HepG2 (cell line): ENCODE results near the gene ABCG5. TPM values are rescaled to one million over a fixed set of nuclear protein-coding genes. Genes with fewer than 3 reads are reported as not detected.

Source experiments
- ATAC-seq: fragments of 200-7000 bp; cut with Tn5 transposase; 3 replicates; pipeline ENCODE4 v1.9.1; 2020; ENCODE audit warnings: mild to moderate bottlenecking, moderate library complexity
- BruUV-seq: library from RNA; stranded (reverse); fragments of 400-500 nt; replicated peaks from 2 replicates; lab custom pipeline; 2021; lab: Mats Ljungman, UMichigan
- CTCF ChIA-PET: fragments of 300-600 bp; formaldehyde crosslinking; extraction: SDS; loops from one replicate; lab custom pipeline; 2021; ENCODE audit warnings: low total read pairs, inconsistent platforms, low intra/inter-chr PET ratio; lab: Yijun Ruan, JAX
- POLR2A ChIA-PET: fragments of 350-600 bp; sonication (Branson Sonifier 250); formaldehyde crosslinking; loops from one replicate; lab custom pipeline; 2020; ENCODE audit warnings: antibody characterized with exemption, inconsistent platforms; lab: Yijun Ruan, JAX
- DNase-seq: peaks from one replicate; pipeline ENCODE4 v3.0.0-alpha.2; 2015; ENCODE audit warnings: low spot score
- FAIRE-seq: peaks from 3 replicates; lab custom pipeline; 2011; peaks lifted over from hg19 to GRCh38; lab: Jason Lieb, UNC
- H2AFZ ChIP-seq: one replicate; pipeline ENCODE4 v1.6.1; 2011; ENCODE audit warnings: low read length, inconsistent platforms
- H3K27ac ChIP-seq: fragments of 300-600 bp; 3 replicates; pipeline ENCODE4 v1.8.0; 2011; ENCODE audit warnings: mixed run types, mild to moderate bottlenecking, mixed read lengths, low read length, inconsistent platforms; ENCODE audit not compliant: insufficient read depth; ENCODE audit errors: extremely low read length
- H3K27me3 ChIP-seq, 2 experiments: fragments of 200-600 bp in 1 of 2; 2 replicates in 1 of 2; 3 replicates in 1 of 2; pipeline versions ENCODE4 v1.6.0 to v1.8.0; 2011; ENCODE audit warnings: low read length in 2 of 2, mild to moderate bottlenecking in 2 of 2, moderate library complexity in 2 of 2, inconsistent platforms in 1 of 2; ENCODE audit not compliant: insufficient read depth in 2 of 2, control insufficient read depth in 1 of 2
- H3K36me3 ChIP-seq, 2 experiments: fragments of 200-600 bp in 1 of 2; replicated peaks in 1 of 2; 2 replicates in 1 of 2; 3 replicates in 1 of 2; pipeline versions ENCODE4 v1.5.1 to v1.8.0; 2011; ENCODE audit warnings: low read length in 2 of 2, inconsistent platforms in 1 of 2; ENCODE audit not compliant: insufficient read depth in 2 of 2, control insufficient read depth in 1 of 2
- H3K4me1 ChIP-seq: 2 replicates; pipeline ENCODE4 v1.5.1; 2012; ENCODE audit warnings: low read length, inconsistent platforms; ENCODE audit not compliant: insufficient read depth
- H3K4me2 ChIP-seq: 2 replicates; pipeline ENCODE4 v1.6.0; 2011; ENCODE audit warnings: low read depth, low read length, inconsistent platforms
- H3K4me3 ChIP-seq, 3 experiments: fragments of 200-600 bp in 1 of 3; sonication (generic), shearing (Covaris generic) in 1 of 3; replicated peaks in 1 of 3; 2 replicates each; pipeline ENCODE4 v1.5.1; 2011 to 2016; ENCODE audit warnings: low read length in 3 of 3, inconsistent platforms in 2 of 3, low read depth in 2 of 3, mild to moderate bottlenecking in 2 of 3, control low read depth in 1 of 3, mixed read lengths in 1 of 3; ENCODE audit not compliant: insufficient read depth in 1 of 3
- H3K79me2 ChIP-seq: one replicate; pipeline ENCODE4 v1.6.1; 2011; ENCODE audit warnings: low read length, inconsistent platforms; ENCODE audit not compliant: insufficient read depth
- H3K9ac ChIP-seq: 2 replicates; pipeline ENCODE4 v1.6.0; 2011; ENCODE audit warnings: mild to moderate bottlenecking, low read depth, low read length, inconsistent platforms; ENCODE audit not compliant: insufficient read depth
- H3K9me3 ChIP-seq: 2 replicates; pipeline ENCODE4 v1.5.1; 2012; ENCODE audit warnings: mild to moderate bottlenecking, low read length
- H4K20me1 ChIP-seq: 2 replicates; pipeline ENCODE4 v1.6.0; 2011; ENCODE audit warnings: inconsistent platforms, mild to moderate bottlenecking, low read length, moderate library complexity; ENCODE audit not compliant: insufficient read depth
- CEBPG ChIP-seq: IDR thresholded peaks from 2 replicates; pipeline ENCODE4 v1.6.1; 2016
- FOSL2 ChIP-seq: sonication (generic); formaldehyde crosslinking; IDR thresholded peaks from 2 replicates; pipeline ENCODE4 v1.4.0; 2020; ENCODE audit warnings: missing genetic modification reagents
- GTF2F1 ChIP-seq: fragments of 150-350 bp; IDR thresholded peaks from 2 replicates; pipeline ENCODE4 v1.6.1; 2014; ENCODE audit warnings: low read length
- NR2F1 ChIP-seq, 2 experiments: fragments of 450-650 bp in 1 of 2; formaldehyde crosslinking in 1 of 2; IDR thresholded peaks; 2 replicates each; pipeline versions ENCODE4 v1.5.0 to v1.6.1; 2016 to 2020; ENCODE audit warnings: mild to moderate bottlenecking in 1 of 2, missing compliant biosample characterization in 1 of 2, missing genetic modification reagents in 1 of 2, moderate library complexity in 1 of 2
- ZNF180 ChIP-seq: sonication (generic); formaldehyde crosslinking; IDR thresholded peaks from 2 replicates; pipeline ENCODE4 v1.4.0; 2020; ENCODE audit warnings: low read depth, missing genetic modification reagents, borderline replicate concordance
- ZNF224 ChIP-seq: sonication (generic); formaldehyde crosslinking; IDR thresholded peaks from 2 replicates; pipeline ENCODE4 v1.5.0; 2020; ENCODE audit warnings: mild to moderate bottlenecking, missing genetic modification reagents
- ZNF766 ChIP-seq: sonication (generic); formaldehyde crosslinking; IDR thresholded peaks from 2 replicates; pipeline ENCODE4 v1.5.0; 2020; ENCODE audit warnings: missing genetic modification reagents, borderline replicate concordance
- WGBS: methylation state at CpG from one replicate; pipeline ENCODE4 v1.1.6; 2017; ENCODE audit warnings: low lambda C conversion rate; 5-methylcytosine and 5-hydroxymethylcytosine counted together
- in situ Hi-C: cut with HindIII; loops from 2 replicates; pipeline ENCODE4 v1.10.0; 2017; ENCODE audit warnings: low pct_unique_long_range_greater_than_20kb; ENCODE audit not compliant: extremely low pct_ligation_motif_present
- intact Hi-C: fragments of 100-400 bp; cut with micrococcal nuclease; formaldehyde crosslinking; loops from one replicate; pipeline ENCODE4 v1.10.0; 2022; ENCODE audit not compliant: unreplicated experiment
- polyA plus RNA-seq, 8 experiments: library from polyadenylated mRNA; depleted of rRNA in 3 of 8; stranded (reverse) in 7 of 8; unstranded in 1 of 8; fragments of >200 nt; fragmentation: Illumina TruSeq in 4 of 8; extraction: Trizol in 4 of 8; gene quantifications; 2 replicates each; pipeline versions ENCODE4 v1.2.1 to v1.2.3, GENCODE V29; 2011 to 2016; ENCODE audit warnings: low read depth in 4 of 8, missing spikeins in 1 of 8, mixed read lengths in 1 of 8; ENCODE audit not compliant: insufficient read depth in 1 of 8
- total RNA-seq, 5 experiments: library from RNA; depleted of rRNA; stranded (reverse); fragments of >200 nt; fragmentation: Illumina TruSeq; extraction: Trizol; gene quantifications; 2 replicates each; pipeline ENCODE4 v1.2.3, GENCODE V29; 2016; ENCODE audit warnings: low read depth in 1 of 5
- TF ChIP-seq, protein P1 (sequence below): IDR thresholded peaks from 2 replicates; pipeline ENCODE4 v1.6.1; 2016; ENCODE audit warnings: low read depth, missing genetic modification reagents, missing compliant biosample characterization
- TF ChIP-seq, protein P2 (sequence below): sonication (generic); formaldehyde crosslinking; IDR thresholded peaks from 2 replicates; pipeline ENCODE4 v1.5.0; 2020; ENCODE audit warnings: missing genetic modification reagents
- TF ChIP-seq, protein P3 (sequence below): sonication (generic); formaldehyde crosslinking; IDR thresholded peaks from 2 replicates; pipeline ENCODE4 v1.8.1; 2023; ENCODE audit warnings: mild to moderate bottlenecking, inconsistent platforms, moderate library complexity, missing genetic modification reagents, borderline replicate concordance
- TF ChIP-seq, protein P4 (sequence below): sonication (generic); formaldehyde crosslinking; IDR thresholded peaks from 2 replicates; pipeline ENCODE4 v1.8.0; 2023; ENCODE audit warnings: mild to moderate bottlenecking, missing genetic modification reagents
- TF ChIP-seq, protein P5 (sequence below): sonication (generic); formaldehyde crosslinking; IDR thresholded peaks from 2 replicates; pipeline ENCODE4 v1.4.0; 2020; ENCODE audit warnings: mild to moderate bottlenecking, low read depth, missing genetic modification reagents

ABCG5 gene
- total and polyA plus RNA-seq, 2 of the 13 experiments (the other 11 are each of a cell fraction or from before 2014, with no cell fraction given): 15.1 to 39.0 TPM

DNA sequence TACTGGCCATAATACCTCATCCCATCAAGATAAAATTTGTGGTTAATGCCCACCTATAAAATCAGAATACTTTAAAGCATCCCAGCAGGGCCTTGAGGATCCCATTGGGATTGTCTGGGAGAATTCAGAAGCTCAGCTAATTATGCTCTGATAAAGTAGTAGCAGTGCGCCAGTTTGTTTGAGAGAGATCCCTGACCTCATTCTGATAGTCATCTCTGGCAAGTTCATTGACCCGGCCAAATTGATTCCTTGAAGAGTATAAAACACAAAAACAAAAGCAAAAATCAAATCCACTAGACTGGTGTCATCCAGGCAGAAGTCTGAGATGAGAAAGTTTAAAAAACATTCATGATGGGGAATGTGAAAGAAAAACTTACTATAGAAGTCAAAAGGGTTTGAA lies 14.1 kb downstream of the ABCG5 start (continued):
- TF ChIP-seq NR2F1 (CRISPR knock-in tag; IDR thresholded peaks at IDR 0.05) (no peak), ZNF180 (CRISPR knock-in tag) (no peak)
- TF ChIP-seq, all 625 proteins: peak for 0

DNA sequence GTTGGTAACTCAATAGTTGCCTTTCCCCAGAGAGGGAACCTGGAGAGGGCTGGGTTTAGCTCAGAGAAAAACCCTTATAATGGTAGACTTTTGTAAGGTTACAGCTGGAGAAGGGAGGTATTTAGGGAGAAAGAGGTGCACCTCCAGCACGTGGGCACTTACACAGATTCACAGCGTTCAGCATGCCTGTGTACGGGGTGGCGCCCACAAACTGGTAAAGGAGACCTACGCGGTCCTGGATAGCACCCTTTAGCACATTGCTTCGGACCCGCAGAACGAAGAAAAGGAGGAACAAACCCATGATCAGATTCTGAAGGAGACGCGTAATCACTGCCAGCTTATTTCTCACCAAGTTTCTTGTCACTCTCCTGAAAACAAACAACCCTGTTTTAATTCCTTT lies 14.9 kb downstream of the ABCG5 start:
- ATAC-seq (no peak), FAIRE-seq (no peak), DNase-seq (no peak)
- 96% methylated on average over 11 of the region's 11 CpGs for WGBS
- CTCF ChIA-PET: no interaction called here
- Histone ChIP-seq H3K27ac (no peak overlapping the region), H4K20me1 (no peaks in the 10 kb centered on the region), H2AFZ (no peak overlapping the region), H3K27me3 (no peaks in the 10 kb centered on the region), H3K79me2 (no peaks in the 10 kb centered on the region), H3K4me3 (no peak overlapping the region), H3K36me3 (peaks cover 26 to 72% of the 10 kb centered on the region in 2 experiments), H3K4me2 (no peak overlapping the region), H3K9ac (no peak overlapping the region), H3K4me1 (peaks cover 11% of the 10 kb centered on the region; the same call in 1 of the 2 replicates), H3K9me3 (no peaks in the 10 kb centered on the region)
- no TSS peak for BruUV-seq
- in situ Hi-C loops: no loop called here
- POLR2A ChIA-PET: no interaction called here
- intact Hi-C loops: no loop called here
- TF ChIP-seq, protein P1, sequence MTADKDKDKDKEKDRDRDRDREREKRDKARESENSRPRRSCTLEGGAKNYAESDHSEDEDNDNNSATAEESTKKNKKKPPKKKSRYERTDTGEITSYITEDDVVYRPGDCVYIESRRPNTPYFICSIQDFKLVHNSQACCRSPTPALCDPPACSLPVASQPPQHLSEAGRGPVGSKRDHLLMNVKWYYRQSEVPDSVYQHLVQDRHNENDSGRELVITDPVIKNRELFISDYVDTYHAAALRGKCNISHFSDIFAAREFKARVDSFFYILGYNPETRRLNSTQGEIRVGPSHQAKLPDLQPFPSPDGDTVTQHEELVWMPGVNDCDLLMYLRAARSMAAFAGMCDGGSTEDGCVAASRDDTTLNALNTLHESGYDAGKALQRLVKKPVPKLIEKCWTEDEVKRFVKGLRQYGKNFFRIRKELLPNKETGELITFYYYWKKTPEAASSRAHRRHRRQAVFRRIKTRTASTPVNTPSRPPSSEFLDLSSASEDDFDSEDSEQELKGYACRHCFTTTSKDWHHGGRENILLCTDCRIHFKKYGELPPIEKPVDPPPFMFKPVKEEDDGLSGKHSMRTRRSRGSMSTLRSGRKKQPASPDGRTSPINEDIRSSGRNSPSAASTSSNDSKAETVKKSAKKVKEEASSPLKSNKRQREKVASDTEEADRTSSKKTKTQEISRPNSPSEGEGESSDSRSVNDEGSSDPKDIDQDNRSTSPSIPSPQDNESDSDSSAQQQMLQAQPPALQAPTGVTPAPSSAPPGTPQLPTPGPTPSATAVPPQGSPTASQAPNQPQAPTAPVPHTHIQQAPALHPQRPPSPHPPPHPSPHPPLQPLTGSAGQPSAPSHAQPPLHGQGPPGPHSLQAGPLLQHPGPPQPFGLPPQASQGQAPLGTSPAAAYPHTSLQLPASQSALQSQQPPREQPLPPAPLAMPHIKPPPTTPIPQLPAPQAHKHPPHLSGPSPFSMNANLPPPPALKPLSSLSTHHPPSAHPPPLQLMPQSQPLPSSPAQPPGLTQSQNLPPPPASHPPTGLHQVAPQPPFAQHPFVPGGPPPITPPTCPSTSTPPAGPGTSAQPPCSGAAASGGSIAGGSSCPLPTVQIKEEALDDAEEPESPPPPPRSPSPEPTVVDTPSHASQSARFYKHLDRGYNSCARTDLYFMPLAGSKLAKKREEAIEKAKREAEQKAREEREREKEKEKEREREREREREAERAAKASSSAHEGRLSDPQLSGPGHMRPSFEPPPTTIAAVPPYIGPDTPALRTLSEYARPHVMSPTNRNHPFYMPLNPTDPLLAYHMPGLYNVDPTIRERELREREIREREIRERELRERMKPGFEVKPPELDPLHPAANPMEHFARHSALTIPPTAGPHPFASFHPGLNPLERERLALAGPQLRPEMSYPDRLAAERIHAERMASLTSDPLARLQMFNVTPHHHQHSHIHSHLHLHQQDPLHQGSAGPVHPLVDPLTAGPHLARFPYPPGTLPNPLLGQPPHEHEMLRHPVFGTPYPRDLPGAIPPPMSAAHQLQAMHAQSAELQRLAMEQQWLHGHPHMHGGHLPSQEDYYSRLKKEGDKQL (CRISPR knock-in tag): no peak
- TF ChIP-seq ZNF224 (CRISPR knock-in tag) (no peak), FOSL2 (no peak), CEBPG (CRISPR knock-in tag) (no peak), GTF2F1 (no peak), ZNF766 (CRISPR knock-in tag) (no peak)
- TF ChIP-seq, protein P2, sequence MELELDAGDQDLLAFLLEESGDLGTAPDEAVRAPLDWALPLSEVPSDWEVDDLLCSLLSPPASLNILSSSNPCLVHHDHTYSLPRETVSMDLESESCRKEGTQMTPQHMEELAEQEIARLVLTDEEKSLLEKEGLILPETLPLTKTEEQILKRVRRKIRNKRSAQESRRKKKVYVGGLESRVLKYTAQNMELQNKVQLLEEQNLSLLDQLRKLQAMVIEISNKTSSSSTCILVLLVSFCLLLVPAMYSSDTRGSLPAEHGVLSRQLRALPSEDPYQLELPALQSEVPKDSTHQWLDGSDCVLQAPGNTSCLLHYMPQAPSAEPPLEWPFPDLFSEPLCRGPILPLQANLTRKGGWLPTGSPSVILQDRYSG (CRISPR knock-in tag): no peak
- TF ChIP-seq, protein P3, sequence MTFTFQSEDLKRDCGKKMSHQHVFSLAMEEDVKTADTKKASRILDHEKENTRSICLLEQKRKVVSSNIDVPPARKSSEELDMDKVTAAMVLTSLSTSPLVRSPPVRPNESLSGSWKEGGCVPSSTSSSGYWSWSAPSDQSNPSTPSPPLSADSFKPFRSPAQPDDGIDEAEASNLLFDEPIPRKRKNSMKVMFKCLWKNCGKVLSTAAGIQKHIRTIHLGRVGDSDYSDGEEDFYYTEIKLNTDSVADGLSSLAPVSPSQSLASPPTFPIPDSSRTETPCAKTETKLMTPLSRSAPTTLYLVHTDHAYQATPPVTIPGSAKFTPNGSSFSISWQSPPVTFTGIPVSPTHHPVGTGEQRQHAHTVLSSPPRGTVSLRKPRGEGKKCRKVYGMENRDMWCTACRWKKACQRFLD (CRISPR knock-in tag): no peak
- TF ChIP-seq, protein P4, sequence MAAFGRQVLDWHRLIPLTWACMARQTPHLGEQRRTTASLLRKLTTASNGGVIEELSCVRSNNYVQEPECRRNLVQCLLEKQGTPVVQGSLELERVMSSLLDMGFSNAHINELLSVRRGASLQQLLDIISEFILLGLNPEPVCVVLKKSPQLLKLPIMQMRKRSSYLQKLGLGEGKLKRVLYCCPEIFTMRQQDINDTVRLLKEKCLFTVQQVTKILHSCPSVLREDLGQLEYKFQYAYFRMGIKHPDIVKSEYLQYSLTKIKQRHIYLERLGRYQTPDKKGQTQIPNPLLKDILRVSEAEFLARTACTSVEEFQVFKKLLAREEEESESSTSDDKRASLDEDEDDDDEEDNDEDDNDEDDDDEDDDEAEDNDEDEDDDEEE (CRISPR knock-in tag): no peak
- TF ChIP-seq, protein P5, sequence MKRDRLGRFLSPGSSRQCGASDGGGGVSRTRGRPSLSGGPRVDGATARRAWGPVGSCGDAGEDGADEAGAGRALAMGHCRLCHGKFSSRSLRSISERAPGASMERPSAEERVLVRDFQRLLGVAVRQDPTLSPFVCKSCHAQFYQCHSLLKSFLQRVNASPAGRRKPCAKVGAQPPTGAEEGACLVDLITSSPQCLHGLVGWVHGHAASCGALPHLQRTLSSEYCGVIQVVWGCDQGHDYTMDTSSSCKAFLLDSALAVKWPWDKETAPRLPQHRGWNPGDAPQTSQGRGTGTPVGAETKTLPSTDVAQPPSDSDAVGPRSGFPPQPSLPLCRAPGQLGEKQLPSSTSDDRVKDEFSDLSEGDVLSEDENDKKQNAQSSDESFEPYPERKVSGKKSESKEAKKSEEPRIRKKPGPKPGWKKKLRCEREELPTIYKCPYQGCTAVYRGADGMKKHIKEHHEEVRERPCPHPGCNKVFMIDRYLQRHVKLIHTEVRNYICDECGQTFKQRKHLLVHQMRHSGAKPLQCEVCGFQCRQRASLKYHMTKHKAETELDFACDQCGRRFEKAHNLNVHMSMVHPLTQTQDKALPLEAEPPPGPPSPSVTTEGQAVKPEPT (CRISPR knock-in tag): no peak
